ENCODE results near the gene FBN2. TPM values are rescaled to one million over a fixed set of nuclear protein-coding genes. Genes with fewer than 3 reads are reported as not detected.

FBN2 gene
- polyA plus RNA-seq, 1 donor from 2014 or later, result 1.6 TPM

DNA sequence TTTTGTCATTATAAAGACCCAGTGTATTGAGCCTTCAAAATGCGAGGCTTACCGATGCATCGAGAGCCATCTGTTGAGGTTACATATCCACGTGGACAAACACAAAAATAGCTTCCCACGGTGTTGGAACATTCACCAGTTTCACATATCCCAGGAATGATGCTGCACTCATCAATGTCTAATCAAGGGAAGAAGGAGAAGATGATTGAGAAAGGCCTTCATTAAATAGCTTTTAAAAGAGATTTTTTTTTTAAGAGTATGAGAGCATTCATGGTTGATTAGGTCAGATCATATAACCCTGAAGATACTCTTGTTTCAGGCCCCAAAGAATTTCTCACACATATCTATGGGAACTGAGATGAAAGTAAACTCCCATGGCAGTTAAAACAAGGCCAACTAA lies 129.4 kb downstream of the FBN2 start:
- H3K9ac ChIP-seq (ENCODE audit: low read length), result no peak overlapping the region
- H3K4me2 ChIP-seq (ENCODE audit: low read length), result no peak overlapping the region
- no peak for TF ChIP-seq MXI1 (conservative IDR thresholded peaks at IDR 0.05; ENCODE audit: poor library complexity, severe bottlenecking)
- no peak for TF ChIP-seq EZH2 (IDR thresholded peaks at IDR 0.05; ENCODE audit: borderline replicate concordance, insufficient read depth, low read length, poor library complexity, severe bottlenecking)
- TF ChIP-seq EP300 (conservative IDR thresholded peaks at IDR 0.05; ENCODE audit: poor library complexity, severe bottlenecking), result no peak
- TF ChIP-seq, protein P1, sequence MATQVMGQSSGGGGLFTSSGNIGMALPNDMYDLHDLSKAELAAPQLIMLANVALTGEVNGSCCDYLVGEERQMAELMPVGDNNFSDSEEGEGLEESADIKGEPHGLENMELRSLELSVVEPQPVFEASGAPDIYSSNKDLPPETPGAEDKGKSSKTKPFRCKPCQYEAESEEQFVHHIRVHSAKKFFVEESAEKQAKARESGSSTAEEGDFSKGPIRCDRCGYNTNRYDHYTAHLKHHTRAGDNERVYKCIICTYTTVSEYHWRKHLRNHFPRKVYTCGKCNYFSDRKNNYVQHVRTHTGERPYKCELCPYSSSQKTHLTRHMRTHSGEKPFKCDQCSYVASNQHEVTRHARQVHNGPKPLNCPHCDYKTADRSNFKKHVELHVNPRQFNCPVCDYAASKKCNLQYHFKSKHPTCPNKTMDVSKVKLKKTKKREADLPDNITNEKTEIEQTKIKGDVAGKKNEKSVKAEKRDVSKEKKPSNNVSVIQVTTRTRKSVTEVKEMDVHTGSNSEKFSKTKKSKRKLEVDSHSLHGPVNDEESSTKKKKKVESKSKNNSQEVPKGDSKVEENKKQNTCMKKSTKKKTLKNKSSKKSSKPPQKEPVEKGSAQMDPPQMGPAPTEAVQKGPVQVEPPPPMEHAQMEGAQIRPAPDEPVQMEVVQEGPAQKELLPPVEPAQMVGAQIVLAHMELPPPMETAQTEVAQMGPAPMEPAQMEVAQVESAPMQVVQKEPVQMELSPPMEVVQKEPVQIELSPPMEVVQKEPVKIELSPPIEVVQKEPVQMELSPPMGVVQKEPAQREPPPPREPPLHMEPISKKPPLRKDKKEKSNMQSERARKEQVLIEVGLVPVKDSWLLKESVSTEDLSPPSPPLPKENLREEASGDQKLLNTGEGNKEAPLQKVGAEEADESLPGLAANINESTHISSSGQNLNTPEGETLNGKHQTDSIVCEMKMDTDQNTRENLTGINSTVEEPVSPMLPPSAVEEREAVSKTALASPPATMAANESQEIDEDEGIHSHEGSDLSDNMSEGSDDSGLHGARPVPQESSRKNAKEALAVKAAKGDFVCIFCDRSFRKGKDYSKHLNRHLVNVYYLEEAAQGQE (IDR thresholded peaks at IDR 0.05; ENCODE audit: borderline replicate concordance), result no peak
- no peak for TF ChIP-seq SMC3 (conservative IDR thresholded peaks at IDR 0.05; ENCODE audit: poor library complexity)
- TF ChIP-seq TAF1 (IDR thresholded peaks at IDR 0.05; ENCODE audit: low read depth), result no peak
- TF ChIP-seq POLR2AphosphoS5 (IDR thresholded peaks at IDR 0.05), result no peak
- TF ChIP-seq, protein P2, sequence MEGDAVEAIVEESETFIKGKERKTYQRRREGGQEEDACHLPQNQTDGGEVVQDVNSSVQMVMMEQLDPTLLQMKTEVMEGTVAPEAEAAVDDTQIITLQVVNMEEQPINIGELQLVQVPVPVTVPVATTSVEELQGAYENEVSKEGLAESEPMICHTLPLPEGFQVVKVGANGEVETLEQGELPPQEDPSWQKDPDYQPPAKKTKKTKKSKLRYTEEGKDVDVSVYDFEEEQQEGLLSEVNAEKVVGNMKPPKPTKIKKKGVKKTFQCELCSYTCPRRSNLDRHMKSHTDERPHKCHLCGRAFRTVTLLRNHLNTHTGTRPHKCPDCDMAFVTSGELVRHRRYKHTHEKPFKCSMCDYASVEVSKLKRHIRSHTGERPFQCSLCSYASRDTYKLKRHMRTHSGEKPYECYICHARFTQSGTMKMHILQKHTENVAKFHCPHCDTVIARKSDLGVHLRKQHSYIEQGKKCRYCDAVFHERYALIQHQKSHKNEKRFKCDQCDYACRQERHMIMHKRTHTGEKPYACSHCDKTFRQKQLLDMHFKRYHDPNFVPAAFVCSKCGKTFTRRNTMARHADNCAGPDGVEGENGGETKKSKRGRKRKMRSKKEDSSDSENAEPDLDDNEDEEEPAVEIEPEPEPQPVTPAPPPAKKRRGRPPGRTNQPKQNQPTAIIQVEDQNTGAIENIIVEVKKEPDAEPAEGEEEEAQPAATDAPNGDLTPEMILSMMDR (IDR thresholded peaks at IDR 0.05; ENCODE audit: poor library complexity, severe bottlenecking), result no peak
- H3K27ac ChIP-seq (ENCODE audit: low read length), result no peak overlapping the region
- H4K20me1 ChIP-seq (ENCODE audit: insufficient read depth), result no peaks in the 10 kb centered on the region
- H2AFZ ChIP-seq (ENCODE audit: low read depth, low read length), result no peak overlapping the region
- H3F3A ChIP-seq (ENCODE audit: insufficient read depth, low read length, poor library complexity, severe bottlenecking), result no peaks in the 10 kb centered on the region
- H3K36me3 ChIP-seq (ENCODE audit: insufficient read depth, low read length), result no peaks in the 10 kb centered on the region
- no peaks in the 10 kb centered on the region for H3K9me2 ChIP-seq (ENCODE audit: insufficient read depth, low read length)
- no peaks in the 10 kb centered on the region for H3K79me2 ChIP-seq (replicated peaks; ENCODE audit: insufficient read depth, low read length)
- H3K27me3 ChIP-seq (ENCODE audit: insufficient read depth, low read depth, low read length), result no peaks in the 10 kb centered on the region
- H3K9me3 ChIP-seq (ENCODE audit: low read length), result no peaks in the 10 kb centered on the region
- H3K4me3 ChIP-seq (ENCODE audit: low read length), result no peak overlapping the region

DNA sequence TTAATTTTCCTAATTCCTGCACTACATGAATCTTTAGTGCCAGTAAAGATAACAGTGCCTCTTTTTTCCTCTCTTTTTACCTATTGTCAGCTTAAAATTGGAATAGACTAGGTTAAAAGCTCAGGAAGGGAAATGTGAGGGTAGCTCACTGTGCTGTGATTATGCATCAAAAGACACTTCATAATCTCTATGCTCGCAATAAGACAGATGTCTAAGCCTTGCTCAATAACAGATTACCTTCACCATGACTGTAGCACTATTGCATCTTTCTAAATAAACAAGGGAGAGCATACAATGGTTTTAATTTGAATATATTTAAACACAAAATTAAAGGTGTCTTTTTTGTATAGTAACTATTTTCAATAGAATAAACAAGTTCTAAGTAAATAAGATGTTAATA lies 130.1 kb downstream of the FBN2 start:
- Histone ChIP-seq H3K9me2 (ENCODE audit: insufficient read depth, low read length) (no peaks in the 10 kb centered on the region), H4K20me1 (ENCODE audit: insufficient read depth) (no peaks in the 10 kb centered on the region)

More for the DNA sequence above, 130.1 kb downstream of the FBN2 start:
- Histone ChIP-seq H3K79me2 (replicated peaks; ENCODE audit: insufficient read depth, low read length) (no peaks in the 10 kb centered on the region), H3F3A (ENCODE audit: insufficient read depth, low read length, poor library complexity, severe bottlenecking) (no peaks in the 10 kb centered on the region), H3K27me3 (ENCODE audit: insufficient read depth, low read depth, low read length) (no peaks in the 10 kb centered on the region), H3K36me3 (ENCODE audit: insufficient read depth, low read length) (no peaks in the 10 kb centered on the region), H3K4me2 (ENCODE audit: low read length) (no peak overlapping the region), H3K9ac (ENCODE audit: low read length) (no peak overlapping the region), H3K27ac (ENCODE audit: low read length) (no peak overlapping the region), H3K9me3 (ENCODE audit: low read length) (no peaks in the 10 kb centered on the region), H3K4me3 (ENCODE audit: low read length) (no peak overlapping the region), H2AFZ (ENCODE audit: low read depth, low read length) (no peak overlapping the region)
- TF ChIP-seq MXI1 (conservative IDR thresholded peaks at IDR 0.05; ENCODE audit: poor library complexity, severe bottlenecking), result no peak
- no peak for TF ChIP-seq SMC3 (conservative IDR thresholded peaks at IDR 0.05; ENCODE audit: poor library complexity)
- no peak for TF ChIP-seq TAF1 (IDR thresholded peaks at IDR 0.05; ENCODE audit: low read depth)
- TF ChIP-seq, protein P1 (IDR thresholded peaks at IDR 0.05; ENCODE audit: borderline replicate concordance), result no peak
